ENCODE results near the gene NOD2. TPM values are rescaled to one million over a fixed set of nuclear protein-coding genes. Genes with fewer than 3 reads are reported as not detected.

Gene NOD2
- polyA plus RNA-seq, 3 donors: 0.37 to 0.57 (median 0.47) TPM

DNA sequence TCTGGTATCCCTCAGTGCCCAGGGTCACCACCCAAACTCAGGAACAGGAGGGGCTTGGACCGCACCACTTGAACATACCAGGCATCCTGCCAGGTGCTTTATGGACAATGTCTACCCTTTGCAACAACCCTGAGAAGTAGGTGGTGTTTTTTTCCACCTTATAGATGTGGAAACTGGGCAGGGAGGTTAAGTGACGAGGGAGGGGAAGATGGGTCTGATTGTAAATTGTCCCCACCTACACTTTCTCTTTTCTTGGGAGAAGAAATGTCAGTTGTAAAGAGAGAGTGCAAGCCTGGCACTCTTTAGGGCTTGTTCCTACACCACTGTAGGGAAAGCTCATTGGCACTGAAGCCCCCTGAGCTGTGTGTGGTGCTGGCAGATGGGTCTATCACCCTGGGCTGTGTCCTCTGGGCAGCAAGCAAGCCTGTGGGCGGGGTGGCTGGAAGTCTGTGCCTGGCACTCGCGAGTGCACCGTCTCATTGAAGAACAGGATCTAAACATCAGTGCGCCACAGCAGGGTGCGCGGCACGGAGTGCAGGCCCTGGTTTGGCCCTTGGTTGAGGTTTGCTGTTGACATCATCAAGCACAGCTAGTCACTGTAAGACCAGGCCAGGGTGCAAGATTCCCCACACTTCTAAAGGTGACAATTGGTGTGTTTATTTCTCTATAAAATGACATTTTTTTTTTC, 15.1 kb downstream of the NOD2 start:
- no peak for DNase-seq (ENCODE audit: extremely low read depth in 1 of 11, low read depth in 9 of 11, low spot score in 4 of 11)

DNA sequence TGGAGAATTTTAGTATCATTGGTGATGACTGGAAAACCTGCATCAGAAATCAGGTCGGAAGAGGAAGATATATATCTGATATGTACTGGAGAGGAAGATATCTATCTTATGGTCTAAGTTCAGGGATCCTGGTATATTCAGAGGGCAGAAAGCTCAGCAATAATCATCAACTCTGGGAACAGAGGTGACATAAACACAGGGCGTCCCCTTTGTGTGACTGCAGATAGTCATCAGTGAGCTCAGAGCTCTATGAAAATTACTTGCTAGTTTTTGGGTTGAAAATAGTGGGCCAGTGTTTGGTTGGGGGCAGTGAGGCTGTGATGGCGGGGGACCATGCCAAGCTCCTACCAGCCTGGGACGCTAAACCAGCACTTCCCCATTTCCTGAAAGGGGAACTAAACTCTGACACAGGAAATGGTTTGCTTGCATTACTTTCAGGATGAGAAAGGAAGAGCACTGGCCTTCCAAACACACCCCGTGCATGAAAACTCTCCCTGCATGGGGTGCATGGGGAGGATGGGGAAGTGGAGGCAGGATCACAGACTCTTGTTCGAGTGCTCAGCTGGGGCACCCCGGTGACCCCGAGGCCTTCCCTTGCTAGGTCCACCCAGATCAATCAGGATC, 15.8 kb downstream of the NOD2 start:
- DNase-seq (ENCODE audit: extremely low read depth in 1 of 11, low read depth in 9 of 11, low spot score in 4 of 11): no peak

DNA sequence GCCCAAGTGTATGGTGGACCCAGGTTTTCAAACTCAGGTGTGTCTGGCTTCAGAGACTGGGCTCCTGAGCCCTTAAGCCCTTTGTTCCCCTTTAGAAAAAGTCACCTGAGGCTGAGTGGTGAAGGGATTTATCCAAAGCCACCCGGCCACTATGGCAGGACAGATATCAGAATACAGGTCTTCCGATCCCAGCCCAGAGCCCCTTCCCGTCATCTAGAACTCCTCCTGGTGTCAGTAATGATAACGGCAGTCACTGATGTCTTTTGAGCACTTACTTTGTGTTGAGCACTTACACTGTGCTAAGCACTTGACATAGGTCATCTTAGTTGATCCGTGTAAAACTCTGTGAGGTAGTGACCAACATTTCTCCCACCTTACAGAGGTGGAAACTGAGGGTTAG, 16.6 kb downstream of the NOD2 start:
- no peak for DNase-seq (ENCODE audit: extremely low read depth in 1 of 11, low read depth in 9 of 11, low spot score in 4 of 11)

DNA sequence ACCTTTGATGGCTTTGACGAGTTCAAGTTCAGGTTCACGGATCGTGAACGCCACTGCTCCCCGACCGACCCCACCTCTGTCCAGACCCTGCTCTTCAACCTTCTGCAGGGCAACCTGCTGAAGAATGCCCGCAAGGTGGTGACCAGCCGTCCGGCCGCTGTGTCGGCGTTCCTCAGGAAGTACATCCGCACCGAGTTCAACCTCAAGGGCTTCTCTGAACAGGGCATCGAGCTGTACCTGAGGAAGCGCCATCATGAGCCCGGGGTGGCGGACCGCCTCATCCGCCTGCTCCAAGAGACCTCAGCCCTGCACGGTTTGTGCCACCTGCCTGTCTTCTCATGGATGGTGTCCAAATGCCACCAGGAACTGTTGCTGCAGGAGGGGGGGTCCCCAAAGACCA, 17.6 kb downstream of the NOD2 start:
- DNase-seq (ENCODE audit: extremely low read depth in 1 of 11, low read depth in 9 of 11, low spot score in 4 of 11): no peak

DNA sequence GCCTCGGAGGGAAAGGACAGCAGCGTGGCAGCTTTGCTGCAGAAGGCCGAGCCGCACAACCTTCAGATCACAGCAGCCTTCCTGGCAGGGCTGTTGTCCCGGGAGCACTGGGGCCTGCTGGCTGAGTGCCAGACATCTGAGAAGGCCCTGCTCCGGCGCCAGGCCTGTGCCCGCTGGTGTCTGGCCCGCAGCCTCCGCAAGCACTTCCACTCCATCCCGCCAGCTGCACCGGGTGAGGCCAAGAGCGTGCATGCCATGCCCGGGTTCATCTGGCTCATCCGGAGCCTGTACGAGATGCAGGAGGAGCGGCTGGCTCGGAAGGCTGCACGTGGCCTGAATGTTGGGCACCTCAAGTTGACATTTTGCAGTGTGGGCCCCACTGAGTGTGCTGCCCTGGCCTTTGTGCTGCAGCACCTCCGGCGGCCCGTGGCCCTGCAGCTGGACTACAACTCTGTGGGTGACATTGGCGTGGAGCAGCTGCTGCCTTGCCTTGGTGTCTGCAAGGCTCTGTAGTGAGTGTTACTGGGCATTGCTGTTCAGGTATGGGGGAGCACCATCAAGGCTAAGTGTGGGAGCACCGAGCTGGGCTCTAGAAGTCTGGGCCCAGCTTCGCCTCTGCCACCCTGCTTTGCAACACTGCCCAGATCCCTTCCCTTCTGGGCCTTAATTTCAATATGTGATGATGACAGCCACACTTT, 18.6 kb downstream of the NOD2 start:
- DNase-seq (ENCODE audit: extremely low read depth in 1 of 11, low read depth in 9 of 11, low spot score in 4 of 11): no peak

DNA sequence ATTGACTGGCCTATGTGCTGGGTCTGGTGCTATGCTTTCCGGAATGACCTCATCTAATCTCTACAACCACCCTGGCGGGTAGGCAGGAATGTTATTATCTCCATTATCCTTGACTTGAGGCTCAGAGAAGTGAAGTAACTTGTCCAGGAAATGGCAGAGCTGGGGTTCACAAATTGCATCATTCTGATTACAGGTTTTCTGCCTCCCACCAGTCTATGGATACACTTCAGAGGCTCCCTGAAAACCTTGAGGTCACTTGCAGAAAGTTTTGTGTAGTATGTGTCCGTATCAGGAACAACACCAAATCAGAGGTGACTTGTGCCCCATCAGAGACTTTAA, 19.1 kb downstream of the NOD2 start:
- DNase-seq (ENCODE audit: extremely low read depth in 1 of 11, low read depth in 9 of 11, low spot score in 4 of 11): no peak

DNA sequence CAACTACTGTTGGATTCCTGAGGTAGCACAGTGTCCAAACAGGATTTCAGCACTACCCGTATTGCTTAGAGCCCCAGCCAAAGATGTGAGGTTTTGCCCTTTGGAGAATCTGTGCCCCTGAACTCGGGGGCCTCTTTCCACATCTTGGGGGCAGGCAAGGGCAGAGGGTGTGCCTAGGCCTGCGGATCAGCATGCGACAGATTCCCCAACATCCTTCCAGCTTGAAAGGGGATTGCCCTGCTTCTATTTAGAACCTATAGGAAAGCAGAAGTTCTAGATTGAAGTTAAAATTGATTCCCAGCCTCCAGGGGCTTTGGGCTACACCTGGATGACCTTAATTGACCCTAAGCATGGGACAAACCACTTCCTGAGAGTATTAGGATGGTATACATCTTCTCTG, 19.6 kb downstream of the NOD2 start:
- no peak for DNase-seq (ENCODE audit: extremely low read depth in 1 of 11, low read depth in 9 of 11, low spot score in 4 of 11)

DNA sequence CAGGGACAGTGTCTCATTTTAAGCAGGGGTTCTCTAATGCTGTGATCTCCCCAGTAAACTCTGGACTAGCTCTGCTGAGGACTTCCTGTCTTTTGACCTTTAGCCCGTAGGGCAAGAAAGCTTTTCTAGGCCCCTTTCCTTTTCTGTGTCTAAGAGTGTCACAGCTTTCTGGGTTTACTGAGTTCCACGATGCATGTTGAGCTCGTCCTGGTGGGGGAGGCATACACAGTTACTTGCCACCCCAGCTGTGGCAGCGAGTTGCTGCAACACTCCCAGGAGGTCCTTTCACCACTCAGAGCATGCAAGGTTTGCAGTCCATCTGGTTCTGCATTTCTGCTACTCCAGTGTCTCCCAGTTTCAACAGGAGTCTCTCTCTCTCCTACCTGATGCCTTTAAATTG, 23.7 kb downstream of the NOD2 start:
- DNase-seq (ENCODE audit: extremely low read depth in 1 of 11, low read depth in 9 of 11, low spot score in 4 of 11): no peak

DNA sequence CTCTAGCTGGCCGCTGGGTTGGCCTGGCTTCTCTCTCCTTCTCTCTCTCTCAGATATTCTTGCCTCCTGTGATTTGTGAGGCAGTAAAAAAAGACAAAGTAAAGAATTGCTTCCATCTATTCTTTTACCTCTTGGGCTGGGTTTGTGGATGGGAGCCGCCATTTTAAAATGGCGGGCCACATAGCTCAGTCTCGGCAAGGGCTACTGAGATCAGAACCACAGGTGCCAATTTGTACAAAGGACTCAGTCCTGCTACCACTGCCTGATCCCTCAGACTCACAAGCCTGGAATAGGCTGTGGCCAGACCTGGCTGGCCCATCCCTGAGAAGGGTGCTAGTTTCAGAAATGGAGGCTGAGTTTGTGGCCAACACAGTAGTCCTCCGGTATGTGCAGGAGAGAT, 24.1 kb downstream of the NOD2 start:
- no peak for DNase-seq (ENCODE audit: extremely low read depth in 1 of 11, low read depth in 9 of 11, low spot score in 4 of 11)

DNA sequence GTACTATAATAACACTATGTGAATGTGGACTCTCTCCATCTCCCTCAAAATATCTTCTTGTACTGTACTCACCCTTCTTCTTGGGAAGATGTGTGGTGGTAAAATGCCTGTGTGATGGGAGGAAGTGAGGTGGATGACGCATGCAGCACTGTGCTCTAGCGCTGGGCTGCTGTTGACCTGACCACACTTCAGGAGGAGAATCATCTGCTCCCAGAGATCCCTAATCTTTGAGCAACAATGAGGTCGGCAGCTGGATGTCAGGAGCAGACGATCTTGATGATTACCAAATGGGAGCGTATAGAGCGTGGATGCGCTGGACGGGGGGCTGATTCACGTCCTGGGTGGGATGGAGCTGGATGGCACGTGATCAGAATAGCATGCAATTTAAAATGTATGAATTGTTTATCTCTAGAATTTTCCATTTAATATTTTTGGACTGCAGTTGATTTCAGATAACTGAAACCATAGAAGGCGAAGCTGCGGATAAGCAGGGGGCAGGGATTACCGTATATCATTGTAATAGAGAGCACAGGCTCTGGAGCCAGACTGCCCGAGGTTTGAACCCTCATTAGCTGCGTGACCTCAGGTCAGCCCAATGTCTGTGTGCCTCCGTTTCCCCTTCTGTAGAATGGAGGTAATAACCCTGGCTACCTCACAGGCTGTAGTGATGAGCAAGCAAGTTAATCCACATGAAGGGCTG, 24.8 kb downstream of the NOD2 start:
- DNase-seq (ENCODE audit: extremely low read depth in 1 of 11, low read depth in 9 of 11, low spot score in 4 of 11): no peak

DNA sequence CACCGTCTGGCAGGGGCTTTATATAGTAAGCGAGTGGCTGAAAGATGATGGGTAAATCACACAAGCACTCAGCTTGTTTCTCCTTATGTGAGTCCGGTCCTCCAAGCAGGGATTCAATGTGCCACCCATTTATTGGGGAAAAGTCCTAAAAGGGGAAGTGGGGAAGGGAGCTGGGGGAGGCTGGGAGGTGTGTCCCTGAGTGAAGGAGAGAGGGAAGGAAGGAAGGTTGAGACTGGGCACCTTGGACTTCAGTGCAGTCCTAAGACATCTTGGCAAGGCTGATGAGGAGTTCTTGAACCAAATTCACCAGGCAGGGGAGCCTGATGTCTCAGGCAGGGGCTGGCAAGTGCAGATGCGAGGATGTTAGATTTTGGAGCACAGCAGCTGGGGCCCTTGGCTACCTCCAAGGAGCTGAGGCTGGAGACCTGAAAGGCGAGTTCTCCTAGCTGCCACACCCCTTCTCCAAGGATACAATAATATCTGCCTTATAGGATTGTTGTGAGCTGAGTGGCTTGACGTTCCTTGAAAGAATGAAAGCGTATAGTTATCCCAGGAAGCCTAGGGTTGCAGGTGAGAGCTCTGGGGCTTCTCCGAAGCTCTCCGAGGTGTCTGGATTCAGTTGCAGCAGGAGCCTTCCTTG, 25.5 kb downstream of the NOD2 start:
- no peak for DNase-seq (ENCODE audit: extremely low read depth in 1 of 11, low read depth in 9 of 11, low spot score in 4 of 11)

DNA sequence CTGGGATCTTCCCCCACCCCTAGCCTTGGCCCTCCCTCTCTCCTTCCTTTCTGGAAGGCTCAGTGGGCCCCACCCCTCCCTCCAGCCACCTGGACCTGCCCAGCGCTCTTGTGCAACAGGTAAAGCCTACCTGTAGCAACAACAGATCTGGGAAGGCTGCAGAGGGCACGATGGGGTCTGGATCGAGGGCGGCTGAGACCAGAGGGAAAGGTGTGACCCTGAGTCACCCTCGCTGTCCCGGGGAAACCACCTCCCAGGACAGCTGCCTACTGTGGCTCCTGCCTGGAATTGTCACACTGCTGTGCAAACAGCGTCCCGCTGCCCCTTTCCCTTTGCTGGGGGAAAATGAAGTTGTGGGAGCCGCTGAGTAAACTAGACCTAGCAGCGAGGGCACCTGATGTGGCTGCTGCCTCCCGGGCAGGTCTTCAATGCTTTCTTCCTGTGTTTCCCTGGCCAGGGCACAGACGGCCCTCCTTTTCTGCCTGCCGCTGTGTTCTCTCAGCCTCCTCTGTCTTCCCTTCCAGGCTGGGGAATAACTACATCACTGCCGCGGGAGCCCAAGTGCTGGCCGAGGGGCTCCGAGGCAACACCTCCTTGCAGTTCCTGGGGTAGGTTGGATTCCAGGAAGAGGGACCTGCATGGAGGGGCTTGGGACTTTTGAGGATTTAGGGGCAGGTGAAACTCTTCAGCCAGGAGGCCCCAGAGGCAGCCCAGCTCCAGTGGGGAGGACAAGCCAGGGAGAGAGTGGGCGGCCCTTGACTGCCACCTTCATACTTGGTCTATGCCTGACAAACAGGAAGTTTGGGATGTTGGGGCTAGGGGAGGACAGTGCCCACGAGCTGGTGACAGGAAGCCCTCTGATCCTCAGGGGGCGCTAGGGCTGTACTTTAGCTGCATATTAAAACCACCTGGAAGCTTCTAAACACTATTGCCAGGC, 26.3 kb downstream of the NOD2 start:
- no peak for DNase-seq (ENCODE audit: extremely low read depth in 1 of 11, low read depth in 9 of 11, low spot score in 4 of 11)

DNA sequence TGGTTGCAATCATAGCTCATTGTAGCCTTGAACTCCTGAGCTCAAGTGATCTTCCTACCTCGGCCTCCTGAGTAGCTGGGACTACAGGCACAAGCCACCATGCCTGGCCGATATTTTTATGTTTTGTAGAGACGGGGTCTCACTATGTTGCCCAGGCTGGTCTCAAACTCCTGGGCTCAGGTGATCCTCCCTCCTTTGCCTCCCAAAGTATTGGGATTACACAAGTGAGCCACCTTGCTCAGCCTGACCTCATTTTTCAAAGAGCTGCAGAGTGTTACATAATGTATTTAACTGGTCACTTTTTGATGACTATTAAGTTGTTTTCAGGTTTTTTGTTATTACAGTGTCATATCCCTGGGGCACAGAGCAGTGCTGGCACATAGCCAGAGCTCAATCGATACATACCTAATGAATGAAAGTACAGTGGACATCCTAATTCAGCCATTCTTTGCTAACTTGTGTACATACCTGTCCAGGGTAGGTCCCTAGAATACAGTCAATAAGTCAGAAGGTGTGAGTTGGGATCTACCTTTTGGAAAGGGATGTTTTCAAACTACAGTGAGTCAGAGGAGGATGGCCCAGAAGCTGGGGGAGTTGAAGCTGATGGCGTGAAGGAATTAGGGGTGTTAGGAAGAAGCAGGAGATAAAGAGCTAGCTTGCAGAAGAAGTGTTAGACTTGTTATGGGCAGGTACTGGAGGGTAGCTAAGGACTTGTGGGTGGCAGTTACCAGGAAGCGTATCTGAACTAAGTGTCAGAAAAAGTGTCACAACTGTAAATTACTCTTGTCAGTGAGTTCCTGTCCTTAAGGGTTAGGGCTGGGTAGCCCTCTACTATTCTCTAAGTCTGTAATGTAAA, 28.4 kb downstream of the NOD2 start:
- no peak for DNase-seq (ENCODE audit: extremely low read depth in 1 of 11, low read depth in 9 of 11, low spot score in 4 of 11)

DNA sequence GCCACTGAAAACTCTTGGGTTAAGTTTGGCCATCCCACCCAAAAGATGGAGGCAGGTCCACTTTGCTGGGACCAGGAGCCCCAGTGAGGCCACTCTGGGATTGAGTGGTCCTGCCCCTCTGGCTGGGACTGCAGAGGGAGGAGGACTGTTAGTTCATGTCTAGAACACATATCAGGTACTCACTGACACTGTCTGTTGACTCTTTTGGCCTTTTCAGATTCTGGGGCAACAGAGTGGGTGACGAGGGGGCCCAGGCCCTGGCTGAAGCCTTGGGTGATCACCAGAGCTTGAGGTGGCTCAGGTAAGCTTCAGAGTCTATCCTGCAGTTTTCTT, 29.0 kb downstream of the NOD2 start:
- no peak for DNase-seq (ENCODE audit: extremely low read depth in 1 of 11, low read depth in 9 of 11, low spot score in 4 of 11)

DNA sequence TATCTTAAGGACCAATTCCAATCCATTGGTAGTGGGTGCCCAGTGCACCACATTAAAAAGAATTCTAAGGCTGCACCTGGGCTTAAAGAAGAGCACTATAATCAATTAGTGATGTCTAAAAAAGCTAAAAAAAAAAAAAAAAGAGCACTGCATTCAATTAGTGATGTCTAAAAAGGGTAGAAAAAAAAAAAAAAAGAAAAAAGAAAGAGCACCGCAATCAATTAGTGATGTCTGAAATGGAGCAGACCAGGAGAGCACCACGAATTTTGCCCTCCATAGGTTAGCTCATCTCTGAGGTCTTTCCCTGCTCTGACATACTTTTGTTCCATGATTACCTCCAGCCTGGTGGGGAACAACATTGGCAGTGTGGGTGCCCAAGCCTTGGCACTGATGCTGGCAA, 29.6 kb downstream of the NOD2 start:
- DNase-seq (ENCODE audit: extremely low read depth in 1 of 11, low read depth in 9 of 11, low spot score in 4 of 11): no peak

DNA sequence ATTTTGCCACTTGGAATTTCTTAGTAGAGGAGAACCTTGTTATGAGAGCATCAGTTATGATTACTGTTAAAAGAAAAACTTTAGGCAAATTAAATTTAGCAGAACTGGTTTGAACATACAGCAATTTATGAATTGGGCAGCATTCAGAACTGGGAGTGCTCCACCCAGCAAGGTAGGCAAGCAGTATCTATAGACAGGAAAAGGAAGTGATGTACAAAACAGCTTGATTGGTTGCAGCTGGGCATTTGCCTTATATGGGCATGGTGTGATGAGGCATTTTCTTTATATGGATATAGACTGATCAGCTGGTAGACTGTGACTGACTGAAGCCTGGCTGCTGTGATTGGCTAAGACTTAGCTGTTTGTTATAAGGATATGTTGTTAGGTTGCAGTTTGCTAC, 30.9 kb downstream of the NOD2 start:
- DNase-seq (ENCODE audit: extremely low read depth in 1 of 11, low read depth in 9 of 11, low spot score in 4 of 11): no peak

DNA sequence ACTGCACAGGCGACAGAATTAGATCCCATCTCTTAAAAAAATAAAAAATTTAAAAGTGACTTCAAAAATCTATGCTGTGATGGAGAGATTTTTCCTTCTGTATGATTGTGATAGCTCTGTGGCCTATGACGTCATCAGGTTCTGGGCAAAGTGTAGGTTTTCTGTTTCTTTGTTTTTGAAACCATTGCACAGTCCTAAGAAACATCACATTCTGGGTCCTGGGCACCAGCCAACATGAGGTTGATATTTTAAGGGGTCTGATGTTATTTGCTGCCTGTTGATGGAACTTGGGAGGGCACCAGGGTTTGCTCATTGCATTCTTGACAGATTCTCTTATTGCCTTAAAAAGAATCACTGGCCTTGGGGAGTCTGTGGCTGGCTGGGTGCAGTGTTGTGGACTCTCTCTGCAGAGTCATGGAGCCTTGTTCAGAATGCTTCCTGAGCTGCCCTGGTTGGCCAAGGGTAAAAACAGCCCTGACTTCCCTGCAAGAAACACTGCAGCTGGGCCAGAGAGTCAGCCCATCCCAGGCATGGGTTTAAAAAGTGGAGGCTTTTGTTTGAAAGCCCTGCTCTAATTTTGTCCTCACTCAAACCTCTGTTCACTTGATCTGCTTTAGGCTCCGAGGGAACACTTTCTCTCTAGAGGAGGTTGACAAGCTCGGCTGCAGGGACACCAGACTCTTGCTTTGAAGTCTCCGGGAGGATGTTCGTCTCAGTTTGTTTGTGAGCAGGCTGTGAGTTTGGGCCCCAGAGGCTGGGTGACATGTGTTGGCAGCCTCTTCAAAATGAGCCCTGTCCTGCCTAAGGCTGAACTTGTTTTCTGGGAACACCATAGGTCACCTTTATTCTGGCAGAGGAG, 38.0 kb downstream of the NOD2 start:
- DNase-seq (ENCODE audit: extremely low read depth in 1 of 11, low read depth in 9 of 11, low spot score in 4 of 11): no peak
